Retinal pigment epithelial cell (primary cell): ENCODE results near the gene ORMDL2.

ENCODE experiments used
- DNase-seq: peaks from one replicate; pipeline ENCODE4 v3.0.0-alpha.2; 2010; ENCODE audit warnings: low read depth
- H3K4me3 ChIP-seq: 2 replicates; pipeline ENCODE4 v1.5.1; 2011; ENCODE audit warnings: mild to moderate bottlenecking, low read length, control low read depth, moderate library complexity
- CTCF ChIP-seq: conservative IDR thresholded peaks from 2 replicates; pipeline ENCODE4 v1.5.1; 2011; ENCODE audit warnings: low read depth, low read length, control low read depth, inconsistent platforms

Gene ORMDL2

GRCh38 chr12:55845361-55845760 lies 27.5 kb downstream of the ORMDL2 start:
- no peak for TF ChIP-seq CTCF
- H3K4me3 ChIP-seq: no peak overlapping the region
- DNase-seq: no peak

- H3K4me3 ChIP-seq: no peak overlapping the region
- TF ChIP-seq CTCF: no peak
- DNase-seq: no peak
These were observed 28.1 kb downstream of the ORMDL2 start for GRCh38 chr12:55845785-55846496.

GRCh38 chr12:55847033-55847432 lies 29.2 kb downstream of the ORMDL2 start:
- no peak for TF ChIP-seq CTCF
- no peak for DNase-seq
- no peak overlapping the region for H3K4me3 ChIP-seq

- no peak for DNase-seq
- no peak for TF ChIP-seq CTCF
- no peak overlapping the region for H3K4me3 ChIP-seq
These were observed 29.9 kb downstream of the ORMDL2 start for GRCh38 chr12:55847603-55848291.

- no peak for DNase-seq
- no peak overlapping the region for H3K4me3 ChIP-seq
These were observed 31.9 kb downstream of the ORMDL2 start for GRCh38 chr12:55849616-55850343.

GRCh38 chr12:55850401-55850800 lies 32.6 kb downstream of the ORMDL2 start:
- DNase-seq: no peak
- TF ChIP-seq CTCF: no peak
- no peak overlapping the region for H3K4me3 ChIP-seq

More at GRCh38 chr12:55849616-55850343, 31.9 kb downstream of the ORMDL2 start:
- TF ChIP-seq CTCF: no peak

GRCh38 chr12:55850893-55851292 lies 33.1 kb downstream of the ORMDL2 start:
- DNase-seq: no peak
- H3K4me3 ChIP-seq: no peak overlapping the region
- TF ChIP-seq CTCF: no peak
